ENCODE data around the gene CYTH4. TPM values are rescaled to one million over a fixed set of nuclear protein-coding genes. Genes with fewer than 3 reads are reported as not detected.

The CYTH4 gene
- polyA plus RNA-seq, 1 donor from 2014 or later = not detected

DNA sequence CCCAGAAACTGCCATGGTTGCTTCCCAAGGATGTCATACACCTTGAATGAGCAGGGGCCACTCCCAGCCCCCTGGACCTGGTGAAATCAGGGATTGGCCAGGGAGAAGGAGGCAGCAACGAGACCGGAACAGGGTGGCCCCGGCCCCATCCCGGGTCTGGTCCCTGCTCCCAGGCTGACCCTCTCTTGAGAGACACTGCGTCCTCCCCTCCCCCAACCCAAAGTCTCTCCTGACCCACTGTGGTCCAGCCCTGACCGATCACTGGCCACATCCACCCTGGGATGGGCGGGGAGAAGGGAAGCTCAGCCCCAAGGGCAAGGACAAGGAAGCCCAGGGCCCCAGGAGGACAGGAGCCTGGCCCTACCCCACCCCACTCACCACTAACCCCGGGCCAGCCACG, 12.4 kb downstream of the CYTH4 start:
- no peaks in the 10 kb centered on the region for H3K27me3 ChIP-seq (ENCODE audit: insufficient read depth, low read depth, low read length)
- no peaks in the 10 kb centered on the region for H3K9me2 ChIP-seq (ENCODE audit: insufficient read depth, low read length)
- no peaks in the 10 kb centered on the region for H3F3A ChIP-seq (ENCODE audit: insufficient read depth, low read length, poor library complexity, severe bottlenecking)
- TF ChIP-seq TAF1 (IDR thresholded peaks at IDR 0.05; ENCODE audit: low read depth) (no peak), POLR2AphosphoS5 (IDR thresholded peaks at IDR 0.05) (no peak), MXI1 (conservative IDR thresholded peaks at IDR 0.05; ENCODE audit: poor library complexity, severe bottlenecking) (no peak), EP300 (conservative IDR thresholded peaks at IDR 0.05; ENCODE audit: poor library complexity, severe bottlenecking) (no peak), RAD21 (conservative IDR thresholded peaks at IDR 0.05) (no peak), SMC3 (conservative IDR thresholded peaks at IDR 0.05; ENCODE audit: poor library complexity) (no peak), EZH2 (IDR thresholded peaks at IDR 0.05; ENCODE audit: borderline replicate concordance, insufficient read depth, low read length, poor library complexity, severe bottlenecking) (no peak)
- TF ChIP-seq, protein P1, sequence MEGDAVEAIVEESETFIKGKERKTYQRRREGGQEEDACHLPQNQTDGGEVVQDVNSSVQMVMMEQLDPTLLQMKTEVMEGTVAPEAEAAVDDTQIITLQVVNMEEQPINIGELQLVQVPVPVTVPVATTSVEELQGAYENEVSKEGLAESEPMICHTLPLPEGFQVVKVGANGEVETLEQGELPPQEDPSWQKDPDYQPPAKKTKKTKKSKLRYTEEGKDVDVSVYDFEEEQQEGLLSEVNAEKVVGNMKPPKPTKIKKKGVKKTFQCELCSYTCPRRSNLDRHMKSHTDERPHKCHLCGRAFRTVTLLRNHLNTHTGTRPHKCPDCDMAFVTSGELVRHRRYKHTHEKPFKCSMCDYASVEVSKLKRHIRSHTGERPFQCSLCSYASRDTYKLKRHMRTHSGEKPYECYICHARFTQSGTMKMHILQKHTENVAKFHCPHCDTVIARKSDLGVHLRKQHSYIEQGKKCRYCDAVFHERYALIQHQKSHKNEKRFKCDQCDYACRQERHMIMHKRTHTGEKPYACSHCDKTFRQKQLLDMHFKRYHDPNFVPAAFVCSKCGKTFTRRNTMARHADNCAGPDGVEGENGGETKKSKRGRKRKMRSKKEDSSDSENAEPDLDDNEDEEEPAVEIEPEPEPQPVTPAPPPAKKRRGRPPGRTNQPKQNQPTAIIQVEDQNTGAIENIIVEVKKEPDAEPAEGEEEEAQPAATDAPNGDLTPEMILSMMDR (IDR thresholded peaks at IDR 0.05; ENCODE audit: poor library complexity, severe bottlenecking) = no peak
- TF ChIP-seq, protein P2, sequence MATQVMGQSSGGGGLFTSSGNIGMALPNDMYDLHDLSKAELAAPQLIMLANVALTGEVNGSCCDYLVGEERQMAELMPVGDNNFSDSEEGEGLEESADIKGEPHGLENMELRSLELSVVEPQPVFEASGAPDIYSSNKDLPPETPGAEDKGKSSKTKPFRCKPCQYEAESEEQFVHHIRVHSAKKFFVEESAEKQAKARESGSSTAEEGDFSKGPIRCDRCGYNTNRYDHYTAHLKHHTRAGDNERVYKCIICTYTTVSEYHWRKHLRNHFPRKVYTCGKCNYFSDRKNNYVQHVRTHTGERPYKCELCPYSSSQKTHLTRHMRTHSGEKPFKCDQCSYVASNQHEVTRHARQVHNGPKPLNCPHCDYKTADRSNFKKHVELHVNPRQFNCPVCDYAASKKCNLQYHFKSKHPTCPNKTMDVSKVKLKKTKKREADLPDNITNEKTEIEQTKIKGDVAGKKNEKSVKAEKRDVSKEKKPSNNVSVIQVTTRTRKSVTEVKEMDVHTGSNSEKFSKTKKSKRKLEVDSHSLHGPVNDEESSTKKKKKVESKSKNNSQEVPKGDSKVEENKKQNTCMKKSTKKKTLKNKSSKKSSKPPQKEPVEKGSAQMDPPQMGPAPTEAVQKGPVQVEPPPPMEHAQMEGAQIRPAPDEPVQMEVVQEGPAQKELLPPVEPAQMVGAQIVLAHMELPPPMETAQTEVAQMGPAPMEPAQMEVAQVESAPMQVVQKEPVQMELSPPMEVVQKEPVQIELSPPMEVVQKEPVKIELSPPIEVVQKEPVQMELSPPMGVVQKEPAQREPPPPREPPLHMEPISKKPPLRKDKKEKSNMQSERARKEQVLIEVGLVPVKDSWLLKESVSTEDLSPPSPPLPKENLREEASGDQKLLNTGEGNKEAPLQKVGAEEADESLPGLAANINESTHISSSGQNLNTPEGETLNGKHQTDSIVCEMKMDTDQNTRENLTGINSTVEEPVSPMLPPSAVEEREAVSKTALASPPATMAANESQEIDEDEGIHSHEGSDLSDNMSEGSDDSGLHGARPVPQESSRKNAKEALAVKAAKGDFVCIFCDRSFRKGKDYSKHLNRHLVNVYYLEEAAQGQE (IDR thresholded peaks at IDR 0.05; ENCODE audit: borderline replicate concordance) = no peak
- H3K4me2 ChIP-seq (ENCODE audit: low read length) = no peak overlapping the region
- H3K9me3 ChIP-seq (ENCODE audit: low read length) = no peaks in the 10 kb centered on the region
- no peak overlapping the region for H3K4me3 ChIP-seq (ENCODE audit: low read length)
- H4K20me1 ChIP-seq (ENCODE audit: insufficient read depth) = no peaks in the 10 kb centered on the region
- H3K79me2 ChIP-seq (replicated peaks; ENCODE audit: insufficient read depth, low read length) = no peaks in the 10 kb centered on the region
- H3K36me3 ChIP-seq (ENCODE audit: insufficient read depth, low read length) = no peaks in the 10 kb centered on the region
- H3K9ac ChIP-seq (ENCODE audit: low read length) = no peak overlapping the region
- no peak overlapping the region for H3K27ac ChIP-seq (ENCODE audit: low read length)
- H2AFZ ChIP-seq (ENCODE audit: low read depth, low read length) = no peak overlapping the region

DNA sequence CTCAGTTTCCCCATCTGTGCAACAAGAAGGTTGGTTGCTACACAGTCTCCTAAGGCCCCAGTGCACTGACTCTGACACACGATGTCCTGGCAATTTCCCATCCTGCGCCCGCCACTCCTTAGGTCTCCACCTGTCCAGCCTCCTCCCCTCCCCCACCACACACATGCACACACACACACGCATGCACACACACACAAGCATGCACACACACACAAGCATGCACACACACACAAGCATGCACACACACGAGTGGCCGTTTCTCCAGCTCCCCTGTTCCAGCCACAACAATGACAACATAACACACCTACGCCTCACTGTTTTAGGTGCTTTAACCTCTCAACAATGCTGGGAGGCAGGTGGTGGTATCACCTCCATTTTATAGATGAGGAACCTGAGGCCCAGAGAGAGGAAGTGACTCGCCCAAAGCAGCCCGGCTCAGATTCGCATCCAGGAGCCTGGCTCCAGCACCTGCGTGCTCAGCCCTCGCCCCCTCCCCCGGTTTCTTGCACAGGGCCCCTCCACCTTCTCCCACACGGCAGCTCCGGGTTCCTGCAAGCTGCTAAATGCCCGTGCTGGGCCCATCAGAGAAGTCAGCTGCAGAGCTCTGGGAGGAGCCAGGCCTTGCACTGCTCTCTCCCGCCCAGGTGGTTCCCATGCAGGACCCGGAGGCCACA, 13.0 kb downstream of the CYTH4 start:
- Histone ChIP-seq H3K79me2 (replicated peaks; ENCODE audit: insufficient read depth, low read length) (no peaks in the 10 kb centered on the region), H4K20me1 (ENCODE audit: insufficient read depth) (no peaks in the 10 kb centered on the region), H3K9ac (ENCODE audit: low read length) (no peak overlapping the region), H3K4me3 (ENCODE audit: low read length) (no peak overlapping the region), H3K9me3 (ENCODE audit: low read length) (no peaks in the 10 kb centered on the region), H3K36me3 (ENCODE audit: insufficient read depth, low read length) (no peaks in the 10 kb centered on the region), H3K4me2 (ENCODE audit: low read length) (no peak overlapping the region), H2AFZ (ENCODE audit: low read depth, low read length) (no peak overlapping the region), H3F3A (ENCODE audit: insufficient read depth, low read length, poor library complexity, severe bottlenecking) (no peaks in the 10 kb centered on the region), H3K9me2 (ENCODE audit: insufficient read depth, low read length) (no peaks in the 10 kb centered on the region), H3K27ac (ENCODE audit: low read length) (no peak overlapping the region), H3K27me3 (ENCODE audit: insufficient read depth, low read depth, low read length) (no peaks in the 10 kb centered on the region)
- TF ChIP-seq RAD21 (conservative IDR thresholded peaks at IDR 0.05) (no peak), EZH2 (IDR thresholded peaks at IDR 0.05; ENCODE audit: borderline replicate concordance, insufficient read depth, low read length, poor library complexity, severe bottlenecking) (no peak), MXI1 (conservative IDR thresholded peaks at IDR 0.05; ENCODE audit: poor library complexity, severe bottlenecking) (no peak), SMC3 (conservative IDR thresholded peaks at IDR 0.05; ENCODE audit: poor library complexity) (no peak), TAF1 (IDR thresholded peaks at IDR 0.05; ENCODE audit: low read depth) (no peak), EP300 (conservative IDR thresholded peaks at IDR 0.05; ENCODE audit: poor library complexity, severe bottlenecking) (no peak), POLR2AphosphoS5 (IDR thresholded peaks at IDR 0.05) (no peak)
- TF ChIP-seq, protein P2 (IDR thresholded peaks at IDR 0.05; ENCODE audit: borderline replicate concordance) = no peak
- TF ChIP-seq, protein P1 (IDR thresholded peaks at IDR 0.05; ENCODE audit: poor library complexity, severe bottlenecking) = no peak

Measured in neural cell (in vitro differentiated cells).